DOHH2 (cell line): ENCODE results near the gene NSUN6.

ENCODE experiments used
- H3F3A ChIP-seq: fragments of 200-600 bp; sonication (generic), shearing (Covaris generic); 2 replicates; pipeline ENCODE4 v1.6.0; 2016; ENCODE audit warnings: antibody characterized with exemption, mild to moderate bottlenecking; ENCODE audit not compliant: control insufficient read depth, insufficient read depth
- H3K27ac ChIP-seq: fragments of 200-600 bp; sonication (generic); 2 replicates; pipeline ENCODE4 v1.5.1; 2014; ENCODE audit warnings: low read depth, mild to moderate bottlenecking, low read length, moderate library complexity
- H3K27me3 ChIP-seq: fragments of 200-600 bp; sonication (generic); 2 replicates; pipeline ENCODE4 v1.6.1; 2014; ENCODE audit warnings: mild to moderate bottlenecking, low read length, mixed read lengths; ENCODE audit not compliant: control insufficient read depth
- H3K36me3 ChIP-seq: fragments of 200-600 bp; sonication (generic); 2 replicates; pipeline ENCODE4 v1.6.1; 2014; ENCODE audit warnings: mild to moderate bottlenecking, low read length, moderate library complexity, mixed read lengths; ENCODE audit not compliant: control insufficient read depth
- H3K4me1 ChIP-seq: fragments of 200-600 bp; sonication (generic); 2 replicates; pipeline ENCODE4 v1.6.1; 2014; ENCODE audit warnings: mild to moderate bottlenecking, low read length, mixed read lengths; ENCODE audit not compliant: control insufficient read depth
- H3K4me2 ChIP-seq: fragments of 200-600 bp; sonication (generic); 2 replicates; pipeline ENCODE4 v1.6.0; 2014; ENCODE audit warnings: mild to moderate bottlenecking, low read length, moderate library complexity
- H3K4me3 ChIP-seq: fragments of 200-600 bp; sonication (generic); 2 replicates; pipeline ENCODE4 v1.5.1; 2014; ENCODE audit warnings: mild to moderate bottlenecking, low read length, mixed read lengths
- H3K79me2 ChIP-seq: fragments of 200-600 bp; sonication (generic); 2 replicates; pipeline ENCODE4 v1.6.1; 2014; ENCODE audit warnings: mild to moderate bottlenecking, low read length, mixed read lengths; ENCODE audit not compliant: control insufficient read depth
- H3K9me2 ChIP-seq: fragments of 200-600 bp; sonication (generic); replicated peaks from 2 replicates; pipeline ENCODE4 v1.6.1; 2014; ENCODE audit warnings: mild to moderate bottlenecking, low read length, mixed read lengths; ENCODE audit not compliant: control insufficient read depth
- H3K9me3 ChIP-seq: fragments of 200-600 bp; sonication (generic); 2 replicates; pipeline ENCODE4 v1.6.1; 2014; ENCODE audit warnings: antibody characterized with exemption, low read length, mixed read lengths; ENCODE audit not compliant: control insufficient read depth, insufficient read depth
- H4K20me1 ChIP-seq: fragments of 200-600 bp; sonication (generic); 2 replicates; pipeline ENCODE4 v1.6.0; 2014; ENCODE audit warnings: low read depth, mild to moderate bottlenecking, antibody characterized with exemption, low read length, moderate library complexity; ENCODE audit not compliant: control insufficient read depth, insufficient read depth
- EZH2phosphoT487 ChIP-seq: fragments of 200-600 bp; sonication (generic); IDR thresholded peaks from 2 replicates; pipeline ENCODE4 v1.6.1; 2017; ENCODE audit warnings: borderline replicate concordance, mild to moderate bottlenecking, antibody characterized with exemption, low read length, moderate library complexity, mixed read lengths
- TF ChIP-seq, protein P1 (sequence below): fragments of 200-600 bp; sonication (generic); IDR thresholded peaks from one replicate; pipeline ENCODE4 v1.5.1; 2014; ENCODE audit warnings: antibody characterized with exemption, mild to moderate bottlenecking, low read depth, low read length; ENCODE audit not compliant: poor library complexity, severe bottlenecking

NSUN6 gene

DNA sequence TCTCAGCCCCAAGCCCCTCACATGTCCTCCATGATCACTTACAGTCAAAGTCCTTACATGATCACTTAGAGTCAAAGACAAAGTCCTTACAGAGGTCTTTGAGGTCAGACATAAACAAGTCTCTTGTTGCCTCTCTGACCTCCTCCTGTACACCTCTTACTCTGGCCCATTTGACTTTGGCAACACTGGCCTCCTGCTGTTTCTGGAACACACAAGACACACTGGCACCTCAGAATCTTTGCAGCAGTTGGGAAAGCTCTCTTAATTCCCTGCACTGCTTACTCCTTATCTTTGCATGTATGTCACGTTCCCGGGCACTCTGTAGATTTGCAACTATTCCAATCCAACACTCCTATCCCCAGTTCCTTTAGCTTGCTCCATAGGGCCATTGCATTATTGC, 102.3 kb downstream of the NSUN6 start:
- Histone ChIP-seq H3K36me3 (peaks cover 36% of the 10 kb centered on the region), H3K9me2 (no peaks in the 10 kb centered on the region; the same call in 1 of the 2 replicates), H3K4me2 (no peak overlapping the region), H3K27me3 (no peaks in the 10 kb centered on the region), H3K4me1 (no peaks in the 10 kb centered on the region), H4K20me1 (no peaks in the 10 kb centered on the region), H3F3A (no peaks in the 10 kb centered on the region), H3K9me3 (peaks cover 4% of the 10 kb centered on the region; the same call in 1 of the 2 replicates), H3K27ac (no peak overlapping the region), H3K4me3 (no peak overlapping the region), H3K79me2 (no peaks in the 10 kb centered on the region)
- TF ChIP-seq, protein P1, sequence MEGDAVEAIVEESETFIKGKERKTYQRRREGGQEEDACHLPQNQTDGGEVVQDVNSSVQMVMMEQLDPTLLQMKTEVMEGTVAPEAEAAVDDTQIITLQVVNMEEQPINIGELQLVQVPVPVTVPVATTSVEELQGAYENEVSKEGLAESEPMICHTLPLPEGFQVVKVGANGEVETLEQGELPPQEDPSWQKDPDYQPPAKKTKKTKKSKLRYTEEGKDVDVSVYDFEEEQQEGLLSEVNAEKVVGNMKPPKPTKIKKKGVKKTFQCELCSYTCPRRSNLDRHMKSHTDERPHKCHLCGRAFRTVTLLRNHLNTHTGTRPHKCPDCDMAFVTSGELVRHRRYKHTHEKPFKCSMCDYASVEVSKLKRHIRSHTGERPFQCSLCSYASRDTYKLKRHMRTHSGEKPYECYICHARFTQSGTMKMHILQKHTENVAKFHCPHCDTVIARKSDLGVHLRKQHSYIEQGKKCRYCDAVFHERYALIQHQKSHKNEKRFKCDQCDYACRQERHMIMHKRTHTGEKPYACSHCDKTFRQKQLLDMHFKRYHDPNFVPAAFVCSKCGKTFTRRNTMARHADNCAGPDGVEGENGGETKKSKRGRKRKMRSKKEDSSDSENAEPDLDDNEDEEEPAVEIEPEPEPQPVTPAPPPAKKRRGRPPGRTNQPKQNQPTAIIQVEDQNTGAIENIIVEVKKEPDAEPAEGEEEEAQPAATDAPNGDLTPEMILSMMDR = no peak
- no peak for TF ChIP-seq EZH2phosphoT487

GRCh38 chr10:18545621-18546305, 105.6 kb downstream of the NSUN6 start:
- no peaks in the 10 kb centered on the region for H3K9me3 ChIP-seq
- H3K4me1 ChIP-seq = no peaks in the 10 kb centered on the region
- no peaks in the 10 kb centered on the region for H3F3A ChIP-seq
- peaks cover 27% of the 10 kb centered on the region for H3K36me3 ChIP-seq
- no peaks in the 10 kb centered on the region for H3K9me2 ChIP-seq
- no peak overlapping the region for H3K4me2 ChIP-seq
- H3K4me3 ChIP-seq = no peak overlapping the region
- no peaks in the 10 kb centered on the region for H4K20me1 ChIP-seq
- no peak for TF ChIP-seq EZH2phosphoT487
- no peaks in the 10 kb centered on the region for H3K79me2 ChIP-seq
- H3K27ac ChIP-seq = no peak overlapping the region
- no peaks in the 10 kb centered on the region for H3K27me3 ChIP-seq

DNA sequence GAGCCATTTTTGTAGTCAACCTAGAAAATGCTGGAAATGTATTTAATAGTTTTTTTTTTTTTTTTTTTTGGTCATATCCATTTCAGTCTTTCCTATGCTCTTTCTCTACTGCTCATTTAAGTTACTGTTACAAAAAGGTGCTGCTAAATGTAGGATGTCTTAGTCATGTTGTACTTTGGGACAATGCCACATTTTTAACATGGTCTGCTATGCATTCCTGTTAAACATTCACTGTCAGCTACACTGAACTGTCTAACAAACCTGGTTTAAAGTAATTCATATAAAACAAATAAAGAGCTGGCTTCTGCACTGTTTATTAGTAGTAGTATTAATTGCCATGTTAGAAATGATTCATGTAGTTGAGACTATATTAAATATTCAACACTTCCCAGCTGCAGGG, 108.6 kb downstream of the NSUN6 start:
- peaks cover 26% of the 10 kb centered on the region for H3K36me3 ChIP-seq
- H3K27me3 ChIP-seq = no peaks in the 10 kb centered on the region
- H3F3A ChIP-seq = no peaks in the 10 kb centered on the region
- TF ChIP-seq, protein P1 = no peak
- no peak for TF ChIP-seq EZH2phosphoT487
- no peaks in the 10 kb centered on the region for H3K4me1 ChIP-seq
- H3K9me2 ChIP-seq = no peaks in the 10 kb centered on the region
- no peaks in the 10 kb centered on the region for H4K20me1 ChIP-seq
- H3K79me2 ChIP-seq = no peaks in the 10 kb centered on the region
- no peaks in the 10 kb centered on the region for H3K9me3 ChIP-seq
- no peak overlapping the region for H3K4me2 ChIP-seq
- H3K4me3 ChIP-seq = no peak overlapping the region
- no peak overlapping the region for H3K27ac ChIP-seq

DNA sequence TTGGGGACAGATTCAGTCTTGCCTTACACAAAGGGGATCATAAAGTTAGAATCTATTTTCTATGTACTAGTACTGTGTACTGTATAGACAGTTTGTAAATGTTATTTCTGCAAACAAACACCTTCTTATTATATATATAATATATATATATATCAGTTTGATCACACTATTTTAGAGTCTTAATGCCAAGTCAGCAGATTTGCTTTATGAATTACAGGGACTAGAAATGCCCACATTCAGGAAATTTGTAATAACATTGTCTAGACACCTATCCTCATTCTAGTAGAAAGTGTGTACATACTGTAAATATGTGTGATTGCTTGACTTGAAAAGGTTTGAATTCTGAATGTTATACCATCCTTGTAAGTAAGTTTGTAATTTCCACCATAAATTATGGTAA, 111.2 kb downstream of the NSUN6 start:
- Histone ChIP-seq H4K20me1 (no peaks in the 10 kb centered on the region), H3K4me3 (no peak overlapping the region), H3K4me1 (no peaks in the 10 kb centered on the region), H3K79me2 (no peaks in the 10 kb centered on the region), H3K4me2 (no peak overlapping the region), H3K27ac (no peak overlapping the region), H3K36me3 (peaks cover 20% of the 10 kb centered on the region), H3K9me2 (no peaks in the 10 kb centered on the region), H3F3A (no peaks in the 10 kb centered on the region), H3K27me3 (no peaks in the 10 kb centered on the region), H3K9me3 (no peaks in the 10 kb centered on the region)
- TF ChIP-seq, protein P1 = no peak
- TF ChIP-seq EZH2phosphoT487 = no peak
